HG03565 (cell line): Measurements from ENCODE around the gene PSMG3.

Experiments used
- ATAC-seq: cut with Tn5 transposase; IDR thresholded peaks from one replicate; pipeline ENCODE4 v1.9.1; 2021; ENCODE audit warnings: mild to moderate bottlenecking, moderate library complexity; ENCODE audit not compliant: unreplicated experiment

PSMG3 gene

DNA sequence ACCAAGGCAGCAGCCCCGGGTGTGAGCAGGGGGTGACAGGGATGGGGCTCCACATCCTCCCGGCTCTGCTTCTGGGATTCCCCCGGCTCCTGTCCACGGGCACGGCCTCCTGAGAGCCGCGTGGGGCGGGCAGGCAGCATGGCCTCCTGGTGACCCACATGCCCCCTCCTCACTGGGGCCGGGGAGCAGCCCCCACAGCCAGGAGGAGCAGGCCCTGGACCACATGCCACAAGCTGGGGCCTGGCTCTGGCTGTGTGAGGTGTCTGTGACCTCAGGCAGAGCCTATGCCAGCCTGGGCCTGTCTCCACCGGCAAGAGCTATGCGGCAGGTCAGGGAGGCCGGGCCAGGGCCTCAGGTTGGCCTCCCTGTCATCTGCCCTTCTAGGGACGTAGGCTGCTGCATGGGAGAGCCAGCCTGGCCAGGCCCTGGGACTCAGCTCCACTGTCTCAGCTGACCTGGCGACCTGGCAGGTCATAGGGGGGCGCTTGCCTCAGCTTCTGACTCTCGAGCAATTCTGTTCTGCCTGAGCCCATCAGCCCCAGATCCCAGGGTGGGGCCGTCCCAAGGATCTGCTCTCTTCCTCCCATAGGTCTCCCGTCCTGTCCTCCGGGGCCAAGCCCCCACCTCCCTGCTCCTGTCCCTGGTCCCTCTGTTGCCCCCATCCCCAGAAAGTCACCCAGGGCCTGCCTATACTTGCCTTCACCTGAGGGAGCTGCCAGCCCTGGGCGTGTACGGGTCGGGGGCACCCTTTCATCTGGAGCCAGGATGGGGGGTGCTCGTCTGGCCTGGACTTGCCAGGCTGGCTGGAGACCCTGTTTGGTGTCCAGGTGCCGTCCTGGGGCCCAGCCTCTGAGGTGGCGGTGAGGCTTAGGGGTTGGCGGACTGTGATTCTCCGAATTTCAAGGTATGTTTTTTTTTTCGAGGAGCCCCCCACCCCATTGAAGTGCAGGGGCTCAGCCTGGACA lies 9.9 kb downstream of the PSMG3 start:
- ATAC-seq: no peak

DNA sequence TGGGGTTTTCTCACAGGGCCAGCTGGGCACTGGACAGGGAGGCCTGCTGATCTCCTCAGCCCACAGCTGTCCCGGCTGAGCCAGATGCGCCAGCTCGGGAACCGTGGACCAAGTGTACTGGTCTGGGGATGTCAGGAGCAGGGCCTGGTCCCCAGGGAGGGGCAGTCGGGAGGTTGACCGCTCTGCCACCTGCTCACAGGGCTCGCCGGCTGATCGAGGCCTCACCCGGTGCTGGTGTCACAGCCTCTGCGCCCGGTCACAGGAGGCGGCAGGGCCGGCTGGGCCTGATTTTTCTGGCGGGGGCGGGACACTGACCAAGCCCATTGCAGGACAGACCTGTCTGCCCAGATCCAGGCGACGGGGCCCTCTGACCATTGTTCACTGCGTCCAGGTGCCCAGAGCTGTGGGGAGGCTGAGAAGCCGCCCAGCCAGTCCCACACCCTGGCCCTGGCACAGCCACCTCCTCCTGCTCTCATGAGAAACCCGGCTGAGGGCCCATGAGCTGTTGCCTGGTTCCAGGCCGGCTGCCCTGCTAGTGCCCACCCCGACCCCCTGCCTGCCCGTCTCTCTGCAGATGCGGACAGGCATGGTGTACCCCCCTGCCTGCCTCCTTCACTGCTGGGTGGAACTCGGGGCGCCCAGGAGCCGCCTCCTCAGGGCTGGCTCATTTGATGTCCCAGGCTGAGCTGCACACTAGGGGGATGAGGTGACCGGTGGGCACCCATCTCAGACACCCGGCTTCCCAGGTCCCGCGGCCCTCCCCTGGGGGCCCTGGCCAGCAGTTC lies 10.8 kb downstream of the PSMG3 start:
- ATAC-seq: no peak

DNA sequence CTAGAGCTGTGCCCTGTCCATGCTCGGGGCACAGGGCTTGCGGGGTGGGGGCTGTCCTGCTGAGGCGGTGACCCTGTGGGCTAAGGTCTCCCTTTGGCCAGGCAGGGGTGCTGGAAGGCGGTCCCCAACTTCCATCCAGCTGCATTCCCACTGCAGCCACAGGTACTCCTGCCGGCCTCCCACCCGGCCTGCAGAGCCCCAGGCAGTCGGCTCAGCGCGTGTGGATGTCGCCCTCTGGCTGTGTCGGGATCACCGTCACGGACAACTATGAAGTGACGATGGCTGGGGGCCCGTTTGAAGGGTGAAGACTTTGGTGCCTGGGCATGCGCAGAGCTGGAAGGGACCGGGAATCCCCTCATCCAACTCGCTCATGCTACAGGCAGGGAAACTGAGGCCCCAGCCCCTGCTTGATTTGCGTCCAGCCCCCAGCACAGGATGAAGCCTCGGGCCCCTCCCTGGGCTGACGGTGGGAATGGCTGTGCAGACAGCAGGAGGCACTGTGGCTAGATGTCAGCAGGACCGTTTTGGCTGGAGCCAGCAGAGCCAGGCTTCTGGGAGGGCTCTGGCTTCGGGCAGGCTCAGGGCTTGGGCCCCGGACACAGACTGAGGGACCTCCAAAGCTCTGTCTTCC lies 11.5 kb downstream of the PSMG3 start:
- no peak for ATAC-seq

DNA sequence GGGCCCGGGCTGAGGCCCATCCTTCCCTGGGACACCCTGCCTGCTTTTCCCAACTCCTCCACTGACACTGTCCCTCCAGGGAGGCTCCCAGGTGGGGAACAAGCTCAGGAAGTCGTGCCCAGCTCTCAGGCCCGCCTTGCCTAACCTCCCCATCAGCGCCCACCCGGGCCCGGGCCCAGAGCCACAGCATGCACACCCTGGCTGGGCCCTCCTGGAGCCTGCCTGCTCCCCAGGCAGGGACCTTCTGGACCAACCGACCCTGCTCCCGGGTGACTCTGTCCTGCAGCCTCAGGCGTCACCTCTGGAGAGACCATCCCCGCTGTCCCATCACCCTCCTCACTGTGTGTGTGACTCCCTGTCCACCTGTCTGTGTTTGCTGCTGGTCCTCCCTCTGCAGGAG lies 12.1 kb downstream of the PSMG3 start:
- no peak for ATAC-seq

DNA sequence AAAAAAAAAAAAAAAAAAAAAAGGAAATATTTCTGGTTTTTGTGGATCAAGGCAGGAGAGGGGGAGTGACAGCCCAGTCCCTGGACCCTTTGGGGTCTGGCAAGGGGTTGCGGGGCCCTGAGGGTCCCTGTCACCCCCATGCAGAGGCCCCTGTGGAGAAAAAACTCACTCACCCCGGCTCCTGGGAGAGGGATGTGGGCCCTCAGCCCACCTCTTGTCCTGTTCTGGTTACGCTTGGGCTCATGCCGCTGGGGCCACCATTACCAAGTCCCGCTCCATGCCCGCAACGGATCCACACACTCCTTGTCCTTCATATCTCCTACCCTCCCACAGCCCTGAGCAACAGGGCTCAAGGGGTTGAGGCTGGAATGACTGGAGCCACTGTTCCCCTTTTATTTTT lies 12.8 kb downstream of the PSMG3 start:
- ATAC-seq: no peak

DNA sequence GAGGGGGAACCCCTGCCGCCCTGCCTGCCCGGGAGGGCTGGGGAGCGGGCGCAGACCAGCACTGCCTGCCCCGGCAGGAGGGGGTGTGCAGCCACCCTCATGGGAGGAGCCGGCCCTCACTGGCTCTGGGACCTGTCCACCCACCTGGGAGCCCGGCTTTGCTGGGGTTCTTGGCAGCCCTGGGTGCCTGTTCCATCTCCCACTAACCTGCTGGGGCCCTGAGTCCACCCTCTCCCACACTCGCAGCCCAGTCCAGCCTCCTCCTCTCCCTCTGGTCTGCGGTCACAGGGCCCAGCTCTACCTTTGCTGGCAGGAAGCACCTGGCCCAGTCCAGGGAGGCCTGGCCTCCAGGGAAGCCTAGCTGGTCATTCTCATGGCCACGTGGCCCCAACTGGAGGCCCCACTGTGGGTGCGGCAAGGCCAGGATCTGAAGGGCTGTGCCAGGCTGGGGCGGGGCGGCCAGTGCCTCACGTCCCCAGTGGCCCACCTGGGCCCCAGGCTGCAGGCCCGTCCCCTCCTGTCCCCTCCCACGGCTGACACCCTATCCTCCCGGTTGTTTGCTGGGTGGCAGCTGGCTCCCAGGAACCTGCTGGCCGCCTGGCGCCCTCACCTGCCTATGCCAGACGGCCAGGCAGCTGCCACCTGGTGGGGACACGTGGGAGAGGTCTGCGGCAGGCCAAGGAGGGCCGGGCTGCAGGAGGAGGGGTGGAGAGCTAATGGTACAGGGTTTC lies 13.9 kb downstream of the PSMG3 start, which contains the start of gene TMEM184A:
TMEM184A (minus strand) TSS at position 393 of the 731 bp plus-strand sequence. CDS start 721 bp downstream, outside the sequence.
- no peak for ATAC-seq

DNA sequence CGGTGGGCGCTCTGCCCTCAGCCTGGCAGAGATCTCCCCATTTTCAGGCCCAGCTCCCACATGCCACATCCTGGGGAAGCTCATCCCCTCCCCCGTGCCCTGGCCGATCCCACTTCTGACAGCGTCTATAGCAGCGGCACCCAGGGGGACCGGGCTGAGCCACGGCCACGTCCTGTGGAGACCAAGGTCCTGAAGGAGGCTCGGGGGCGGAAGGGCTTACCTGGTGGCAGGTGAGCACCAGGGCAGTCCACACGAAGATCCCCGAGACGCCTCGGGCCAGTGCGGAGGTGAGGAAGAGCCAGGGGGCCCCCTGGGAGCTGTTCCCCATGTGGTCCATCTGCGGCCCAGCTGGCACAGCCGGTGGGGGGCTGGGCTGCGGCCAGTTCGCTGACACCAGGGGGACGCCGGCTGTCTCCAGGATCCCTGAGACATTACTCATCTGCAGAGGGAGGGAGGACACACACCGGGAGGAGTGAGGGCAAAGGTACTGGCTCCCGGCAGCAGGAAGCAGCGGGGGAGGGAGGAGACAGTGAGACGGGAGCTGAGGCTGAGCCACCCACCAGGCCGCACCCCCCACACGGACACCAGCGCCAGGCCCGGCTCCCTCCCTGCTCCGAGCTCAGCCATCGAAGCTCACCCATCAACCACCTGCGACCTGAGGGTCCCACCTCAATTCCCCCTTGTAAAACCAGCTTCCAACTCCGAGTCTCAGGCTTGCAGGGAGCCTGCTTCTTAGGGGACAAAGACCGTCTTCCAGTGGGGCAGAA lies 14.6 kb downstream of the PSMG3 start:
- no peak for ATAC-seq

DNA sequence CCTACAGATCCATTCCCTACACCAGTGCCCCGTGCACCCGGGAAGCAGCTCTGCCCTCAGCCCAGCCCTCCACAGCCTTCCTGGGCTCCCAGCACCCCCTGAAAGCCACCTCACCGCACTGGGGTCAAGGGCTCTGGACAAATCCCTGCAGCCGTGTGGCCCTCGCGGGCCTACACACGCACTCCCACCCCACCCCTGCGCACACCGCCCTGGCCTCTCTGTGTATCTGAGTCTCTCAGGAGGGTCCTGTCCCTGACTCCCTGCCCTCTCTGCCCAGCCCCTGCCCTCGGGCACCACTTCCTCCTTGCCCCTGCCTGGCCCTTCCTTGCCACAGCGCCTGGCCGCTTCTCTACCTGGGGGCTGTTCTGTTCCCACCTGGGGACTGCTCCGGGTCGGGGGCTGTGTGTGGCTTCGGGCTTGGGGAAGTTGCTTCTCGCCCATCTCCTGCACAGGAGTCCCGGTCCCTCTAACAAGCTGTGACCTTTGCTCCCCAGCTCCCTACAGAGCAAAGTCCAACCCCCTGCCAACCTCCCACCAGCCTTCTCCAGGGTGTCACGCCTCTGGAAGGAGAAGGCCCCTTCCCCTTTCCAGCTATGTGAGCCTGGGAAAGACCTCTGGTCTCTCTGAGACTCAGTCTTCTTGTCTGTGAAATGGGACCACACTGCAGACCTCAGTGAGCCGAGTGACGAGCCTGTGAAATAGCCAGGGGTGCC lies 15.3 kb downstream of the PSMG3 start:
- no peak for ATAC-seq

DNA sequence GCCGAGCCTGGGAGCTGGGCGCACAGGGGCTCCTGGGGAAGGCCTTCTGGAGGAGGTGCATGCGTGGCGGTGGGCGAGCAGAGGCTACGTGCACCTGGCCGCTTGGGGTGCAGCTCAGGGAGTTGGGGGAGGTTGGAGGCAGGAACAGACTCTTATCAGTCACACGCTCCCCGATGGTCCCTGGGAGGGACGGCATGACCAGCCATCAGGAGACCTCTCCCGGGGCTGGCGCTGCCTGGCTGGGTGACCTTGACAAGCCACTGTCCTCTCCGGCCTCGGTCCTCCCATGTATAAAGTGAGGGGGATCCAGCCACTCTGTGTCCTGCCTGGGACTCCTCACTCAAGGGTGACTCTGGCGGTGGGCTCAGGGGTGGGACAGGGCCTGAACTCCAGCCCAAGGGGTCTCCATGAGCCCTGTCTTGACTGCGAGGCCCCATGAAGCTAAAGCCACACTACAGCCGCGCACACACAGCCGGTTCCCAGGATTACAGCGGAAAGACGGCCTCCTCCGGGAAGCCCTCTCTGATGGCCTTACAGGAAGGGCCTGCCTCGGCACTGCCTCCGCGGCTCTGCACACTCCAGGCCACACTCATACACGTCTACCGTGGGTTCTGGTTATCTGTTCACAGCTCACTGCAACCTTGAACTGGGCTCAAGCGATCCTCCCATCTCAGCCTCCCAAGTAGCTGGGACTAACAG lies 16.2 kb downstream of the PSMG3 start:
- ATAC-seq: no peak

DNA sequence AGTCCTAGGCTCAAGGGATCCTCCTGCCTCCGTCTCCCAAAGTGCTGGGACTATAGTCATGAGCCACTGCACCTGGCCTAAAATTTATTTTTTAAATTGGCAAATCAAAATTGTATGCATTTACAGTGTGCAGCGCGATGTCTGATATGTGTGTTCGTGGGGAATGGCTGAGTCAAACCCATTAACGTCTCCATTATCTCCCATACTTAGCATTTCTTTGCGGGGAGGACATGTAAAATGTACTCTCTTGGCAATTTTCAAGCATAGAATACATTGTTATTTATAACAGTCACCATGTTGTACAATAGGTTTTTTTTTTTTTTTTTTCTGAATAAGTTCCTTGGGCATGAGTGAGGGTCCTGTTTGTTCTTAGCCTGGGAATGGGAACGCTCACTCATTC lies 17.6 kb downstream of the PSMG3 start:
- ATAC-seq: no peak

DNA sequence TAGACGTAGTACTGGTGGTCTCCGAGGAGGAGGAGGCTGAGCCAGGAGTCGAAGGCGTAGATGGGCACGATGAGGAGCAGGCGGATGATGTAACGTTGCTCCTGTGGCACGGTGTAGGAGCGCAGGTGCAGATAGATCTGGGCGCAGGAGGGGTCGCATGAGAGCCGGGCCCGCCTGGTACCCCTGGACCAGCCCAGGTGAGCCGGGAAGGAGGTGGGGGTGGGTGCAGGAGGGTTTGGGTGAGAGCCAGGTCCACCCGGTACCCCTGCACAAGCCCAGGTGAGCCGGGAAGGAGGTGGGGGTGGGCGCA lies 19.0 kb downstream of the PSMG3 start:
- no peak for ATAC-seq

DNA sequence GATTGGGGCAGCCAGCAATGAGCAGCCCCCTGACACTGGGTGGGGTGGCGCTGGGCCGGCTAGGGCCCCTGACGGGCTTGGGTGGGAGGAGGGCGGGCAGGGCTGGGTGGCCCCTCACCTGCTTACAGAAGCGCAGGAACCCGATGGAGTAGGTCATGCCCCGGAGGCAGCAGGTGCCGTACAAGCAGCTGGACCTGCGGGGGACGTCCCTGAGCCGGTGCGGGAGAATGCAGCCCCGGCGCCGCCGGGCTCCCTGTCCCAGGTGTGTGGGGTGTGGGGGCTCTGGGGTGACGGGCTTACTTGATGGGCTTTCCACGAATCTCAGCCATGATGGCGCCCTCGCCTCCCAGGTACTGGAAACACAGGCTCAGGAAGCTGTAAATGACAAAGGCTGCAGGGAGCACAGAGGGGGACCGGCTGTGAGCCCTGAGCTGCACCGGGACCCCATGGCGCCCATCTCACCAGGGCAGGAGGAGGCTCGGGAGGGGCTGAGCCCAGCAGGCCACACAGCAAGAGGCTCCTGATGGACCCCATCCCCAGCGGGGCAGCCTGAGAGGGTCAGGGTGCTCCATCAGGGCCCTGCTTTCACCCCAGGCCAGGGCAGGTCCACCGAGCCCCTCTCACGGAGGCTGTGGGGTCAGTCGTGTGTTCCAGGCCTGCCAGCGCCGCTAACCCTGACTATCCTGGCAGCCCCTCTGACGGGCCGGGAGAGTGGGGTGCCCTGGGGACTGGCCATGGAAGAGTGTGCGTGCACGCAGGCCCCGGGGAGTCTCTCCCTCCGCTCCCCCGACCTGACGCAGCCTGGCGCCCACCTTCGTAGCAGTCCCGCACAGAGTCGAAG lies 19.6 kb downstream of the PSMG3 start:
- no peak for ATAC-seq

DNA sequence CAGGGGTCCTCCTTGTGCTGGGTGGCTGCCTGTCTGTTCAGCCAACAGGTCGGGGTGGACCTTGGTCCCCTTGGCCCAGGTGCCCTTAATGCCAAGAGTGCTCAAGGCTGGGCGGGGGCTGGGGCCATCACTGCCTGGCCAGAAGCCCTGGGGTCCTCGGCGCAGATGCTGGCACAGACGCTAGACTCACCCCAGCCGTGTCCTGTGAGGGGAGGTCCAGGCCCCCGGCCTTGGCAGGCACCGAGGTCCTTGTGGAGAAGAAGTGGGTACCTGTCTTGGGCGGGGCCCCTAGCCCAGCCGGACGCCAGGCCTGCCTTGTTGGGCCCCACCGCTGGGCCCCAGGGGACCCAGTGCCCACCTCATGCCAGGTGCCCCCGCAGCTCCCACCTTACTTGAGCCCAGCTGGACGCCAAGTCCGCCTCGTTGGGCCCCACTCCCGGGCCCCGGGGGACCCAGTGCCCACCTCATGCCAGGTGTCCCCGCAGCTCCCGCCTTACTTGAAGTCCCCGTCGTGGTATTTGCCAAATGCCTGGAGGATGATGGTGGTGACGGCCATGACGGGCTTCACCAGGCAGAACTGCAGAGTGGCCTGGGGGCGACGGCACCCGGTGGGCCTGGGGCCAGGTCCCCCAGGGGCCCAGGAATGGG lies 20.4 kb downstream of the PSMG3 start:
- ATAC-seq: no peak

DNA sequence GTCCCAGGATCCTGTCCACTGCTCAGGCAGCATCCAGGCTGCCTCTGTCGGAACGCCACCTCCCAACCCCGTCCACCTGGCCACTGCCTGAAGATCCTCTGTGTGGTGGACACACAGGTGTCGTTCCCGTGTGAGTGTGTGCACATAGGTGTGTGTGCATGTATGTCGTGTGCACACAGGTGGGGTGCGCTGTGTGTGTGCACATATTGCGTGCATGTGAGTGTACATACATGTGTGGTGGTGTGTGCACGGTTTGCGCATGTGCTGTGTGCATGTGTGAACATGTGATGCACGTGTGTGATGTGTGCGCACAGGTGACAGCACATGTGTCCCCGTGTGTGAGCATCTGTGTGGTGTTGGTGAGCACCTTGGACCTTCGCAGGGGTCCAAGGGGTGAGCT lies 20.9 kb downstream of the PSMG3 start:
- no peak for ATAC-seq

DNA sequence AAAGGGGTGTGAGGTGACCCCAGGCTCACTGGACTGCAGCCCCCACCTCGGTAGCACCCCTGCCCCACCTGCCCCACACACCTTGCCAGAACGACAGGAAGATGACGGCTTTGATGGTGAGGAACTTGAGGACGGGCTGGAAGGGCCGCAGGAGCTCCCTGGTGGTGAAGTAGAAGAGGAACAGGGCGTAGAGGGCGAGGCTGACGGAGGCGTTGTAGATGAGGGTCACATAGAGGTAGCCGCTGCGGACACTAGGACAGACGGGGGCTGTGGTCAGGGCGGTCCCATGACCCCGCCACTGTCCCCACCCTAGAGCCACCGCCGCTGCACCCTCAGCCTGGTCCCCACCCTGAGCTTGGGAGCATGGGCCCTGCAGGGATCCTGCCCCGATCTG lies 21.4 kb downstream of the PSMG3 start:
- no peak for ATAC-seq

DNA sequence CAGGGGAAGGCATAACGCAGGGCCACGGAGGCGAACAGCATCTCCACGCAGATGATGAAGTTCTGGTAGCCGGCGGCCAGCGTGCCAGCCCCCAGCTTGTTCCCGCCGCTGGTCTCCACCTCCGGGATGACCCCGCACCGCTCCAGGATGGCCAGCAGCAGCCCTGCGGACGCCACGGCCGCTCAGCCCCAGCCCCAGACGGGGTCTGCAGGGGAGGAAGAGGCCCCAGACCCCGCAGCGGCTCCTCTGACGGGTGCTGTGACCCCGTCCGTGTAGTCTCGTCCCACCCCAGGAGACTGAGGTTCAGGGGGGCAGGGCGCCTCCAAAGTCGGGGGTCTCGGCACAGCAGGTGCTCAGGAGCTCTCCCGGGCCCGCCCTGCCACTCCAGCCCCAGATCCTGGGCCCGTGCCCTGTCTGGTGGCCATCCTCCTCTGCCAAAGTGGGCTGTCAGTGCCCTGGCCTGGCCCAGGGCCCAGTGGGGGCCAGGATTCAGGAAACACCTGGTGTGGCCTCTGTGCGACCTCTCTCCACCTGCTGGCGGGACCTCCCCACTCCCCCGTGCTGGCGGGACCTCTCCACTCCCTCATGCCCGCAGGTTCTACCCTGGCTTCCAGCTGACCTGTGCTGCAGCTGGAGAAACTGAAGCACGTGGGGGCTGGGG lies 21.9 kb downstream of the PSMG3 start:
- ATAC-seq: no peak
